ENCODE data around the gene PHF21A. TPM values are rescaled to one million over a fixed set of nuclear protein-coding genes. Genes with fewer than 3 reads are reported as not detected.

PHF21A gene
- polyA plus RNA-seq, 3 donors, result 6.2 to 95.2 (median 14.0) TPM

- H4K20me1 ChIP-seq (ENCODE audit: insufficient read depth, low read length), result peaks cover 15% of the 10 kb centered on the region
- no peak overlapping the region for H3K4me3 ChIP-seq (replicated peaks in 1 of 3; ENCODE audit: low read depth in 2 of 3, low read length in 3 of 3)
- H3K9me3 Mint-ChIP-seq, result peaks cover 0 to 6% (median 4%) of the 10 kb centered on the region in 7 donors
- H3K27ac Mint-ChIP-seq, result no peak overlapping the region
- peaks cover 21 to 46% (median 25%) of the 10 kb centered on the region in 3 donors for H3K27me3 Mint-ChIP-seq (ENCODE audit: low read depth in 3 of 3)
- H3K4me1 ChIP-seq (ENCODE audit: control insufficient read depth in 1 of 2, insufficient read depth in 2 of 2, low read length in 2 of 2), result peaks cover 4 to 5% of the 10 kb centered on the region in 2 donors
- WGBS (ENCODE audit: insufficient coverage), result 95% methylated on average over 19 of the region's 19 CpGs
- H3K36me3 Mint-ChIP-seq, result peaks cover 13 to 16% of the 10 kb centered on the region in 2 donors
- no peaks in the 10 kb centered on the region for H3K79me2 ChIP-seq (ENCODE audit: insufficient read depth, low read length)
- H3K27ac ChIP-seq (ENCODE audit: low read depth in 1 of 2, low read length in 2 of 2), result no peak overlapping the region
- no peak overlapping the region for H3K9ac ChIP-seq (ENCODE audit: insufficient read depth, low read length, poor library complexity, severe bottlenecking)
- no peak overlapping the region for H3K4me2 ChIP-seq (replicated peaks; ENCODE audit: extremely low read depth, low read length, poor library complexity, severe bottlenecking)
- H3K36me3 ChIP-seq (replicated peaks in 1 of 2; ENCODE audit: control insufficient read depth in 1 of 2, insufficient read depth in 2 of 2, low read length in 2 of 2), result peaks cover 8 to 13% of the 10 kb centered on the region in 2 donors
- H3K9me3 ChIP-seq (replicated peaks in 1 of 2; ENCODE audit: control insufficient read depth in 1 of 2, insufficient read depth in 1 of 2, low read length in 2 of 2), result peaks cover 0 to 13% of the 10 kb centered on the region in 2 donors
- H3K4me1 Mint-ChIP-seq, result peaks cover 8% of the 10 kb centered on the region
- TF ChIP-seq, protein P1, sequence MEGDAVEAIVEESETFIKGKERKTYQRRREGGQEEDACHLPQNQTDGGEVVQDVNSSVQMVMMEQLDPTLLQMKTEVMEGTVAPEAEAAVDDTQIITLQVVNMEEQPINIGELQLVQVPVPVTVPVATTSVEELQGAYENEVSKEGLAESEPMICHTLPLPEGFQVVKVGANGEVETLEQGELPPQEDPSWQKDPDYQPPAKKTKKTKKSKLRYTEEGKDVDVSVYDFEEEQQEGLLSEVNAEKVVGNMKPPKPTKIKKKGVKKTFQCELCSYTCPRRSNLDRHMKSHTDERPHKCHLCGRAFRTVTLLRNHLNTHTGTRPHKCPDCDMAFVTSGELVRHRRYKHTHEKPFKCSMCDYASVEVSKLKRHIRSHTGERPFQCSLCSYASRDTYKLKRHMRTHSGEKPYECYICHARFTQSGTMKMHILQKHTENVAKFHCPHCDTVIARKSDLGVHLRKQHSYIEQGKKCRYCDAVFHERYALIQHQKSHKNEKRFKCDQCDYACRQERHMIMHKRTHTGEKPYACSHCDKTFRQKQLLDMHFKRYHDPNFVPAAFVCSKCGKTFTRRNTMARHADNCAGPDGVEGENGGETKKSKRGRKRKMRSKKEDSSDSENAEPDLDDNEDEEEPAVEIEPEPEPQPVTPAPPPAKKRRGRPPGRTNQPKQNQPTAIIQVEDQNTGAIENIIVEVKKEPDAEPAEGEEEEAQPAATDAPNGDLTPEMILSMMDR (IDR thresholded peaks at IDR 0.05), result no peak
- no peak overlapping the region for H2AFZ ChIP-seq (ENCODE audit: insufficient read depth, low read depth, low read length, poor library complexity, severe bottlenecking)
- intact Hi-C loops (cut with micrococcal nuclease), result no loop called here
- no peak for DNase-seq
- H3K4me3 Mint-ChIP-seq, result no peak overlapping the region
- H3K27me3 ChIP-seq (ENCODE audit: control insufficient read depth in 2 of 2, insufficient read depth in 2 of 2, low read length in 2 of 2), result peaks cover 10 to 18% of the 10 kb centered on the region in 2 donors
Measured at GRCh38 chr11:45905095-45905494, 216.2 kb downstream of the PHF21A start.

- Mint-ChIP-seq H3K27me3 (ENCODE audit: low read depth in 3 of 3) (peaks cover 22 to 50% (median 29%) of the 10 kb centered on the region in 3 donors), H3K27ac (peak overlapping the region in 3 of 7 donors; percentile 17 to 84 (median 62)), H3K9me3 (peaks cover 0 to 7% (median 4%) of the 10 kb centered on the region in 7 donors), H3K4me3 (no peak overlapping the region), H3K36me3 (peaks cover 6 to 9% of the 10 kb centered on the region in 2 donors), H3K4me1 (peaks cover 8% of the 10 kb centered on the region)
- Histone ChIP-seq H3K27me3 (ENCODE audit: control insufficient read depth in 2 of 2, insufficient read depth in 2 of 2, low read length in 2 of 2) (peaks cover 10 to 21% of the 10 kb centered on the region in 2 donors), H3K4me1 (ENCODE audit: control insufficient read depth in 1 of 2, insufficient read depth in 2 of 2, low read length in 2 of 2) (peaks cover 7 to 10% of the 10 kb centered on the region in 2 donors), H3K9ac (ENCODE audit: insufficient read depth, low read length, poor library complexity, severe bottlenecking) (no peak overlapping the region), H4K20me1 (ENCODE audit: insufficient read depth, low read length) (peaks cover 12% of the 10 kb centered on the region), H3K9me3 (replicated peaks in 1 of 2; ENCODE audit: control insufficient read depth in 1 of 2, insufficient read depth in 1 of 2, low read length in 2 of 2) (peaks cover 0 to 13% of the 10 kb centered on the region in 2 donors), H2AFZ (ENCODE audit: insufficient read depth, low read depth, low read length, poor library complexity, severe bottlenecking) (no peak overlapping the region), H3K36me3 (replicated peaks in 1 of 2; ENCODE audit: control insufficient read depth in 1 of 2, insufficient read depth in 2 of 2, low read length in 2 of 2) (peaks cover 5 to 6% of the 10 kb centered on the region in 2 donors), H3K4me3 (replicated peaks in 1 of 3; ENCODE audit: low read depth in 2 of 3, low read length in 3 of 3) (no peak overlapping the region), H3K27ac (ENCODE audit: low read depth in 1 of 2, low read length in 2 of 2) (no peak overlapping the region), H3K79me2 (ENCODE audit: insufficient read depth, low read length) (no peaks in the 10 kb centered on the region), H3K4me2 (replicated peaks; ENCODE audit: extremely low read depth, low read length, poor library complexity, severe bottlenecking) (no peak overlapping the region)
- intact Hi-C loops (cut with micrococcal nuclease), result no loop called here
- no peak for DNase-seq
- WGBS (ENCODE audit: insufficient coverage), result 87% methylated on average over 10 of the region's 15 CpGs
- TF ChIP-seq, protein P1 (IDR thresholded peaks at IDR 0.05), result no peak
Measured at GRCh38 chr11:45904309-45904915, 216.8 kb downstream of the PHF21A start.

Measured in CD14-positive monocyte (primary cell).